C4-2B (cell line): Measurements from ENCODE around the gene FYB2.
"Not testable (repeated sequence)": the region's sequence is repeated elsewhere in the genome, so short reads cannot be mapped to it uniquely, and the experiment has no call there.

Experiments used
- ZFX ChIP-seq: fragments of 450-650 bp; IDR thresholded peaks from 2 replicates; pipeline ENCODE4 v1.6.1; 2017
- TF ChIP-seq, protein P1 (sequence below): fragments of 450-650 bp; conservative IDR thresholded peaks from 2 replicates; pipeline ENCODE4 v1.5.1; 2017; ENCODE audit warnings: mild to moderate bottlenecking

DNA sequence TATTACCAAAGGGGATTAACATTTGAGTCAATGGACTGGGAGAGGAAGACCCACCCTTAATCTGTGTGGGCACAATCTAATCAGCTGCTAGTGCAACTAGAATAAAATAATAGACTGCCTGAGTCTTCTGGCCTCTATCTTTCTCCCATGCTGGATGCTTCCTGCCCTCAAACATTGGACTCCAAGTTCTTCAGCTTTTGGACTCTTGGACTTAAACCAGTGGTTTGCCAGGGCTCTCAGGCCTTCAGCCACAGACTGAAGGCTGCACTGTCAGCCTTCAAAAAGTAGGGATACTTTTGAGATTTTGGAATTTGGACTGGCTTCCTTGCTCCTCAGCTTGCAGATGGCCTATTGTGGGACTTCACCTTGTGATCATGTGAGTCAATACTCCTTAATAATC, 44.5 kb downstream of the FYB2 start:
- TF ChIP-seq, protein P1, sequence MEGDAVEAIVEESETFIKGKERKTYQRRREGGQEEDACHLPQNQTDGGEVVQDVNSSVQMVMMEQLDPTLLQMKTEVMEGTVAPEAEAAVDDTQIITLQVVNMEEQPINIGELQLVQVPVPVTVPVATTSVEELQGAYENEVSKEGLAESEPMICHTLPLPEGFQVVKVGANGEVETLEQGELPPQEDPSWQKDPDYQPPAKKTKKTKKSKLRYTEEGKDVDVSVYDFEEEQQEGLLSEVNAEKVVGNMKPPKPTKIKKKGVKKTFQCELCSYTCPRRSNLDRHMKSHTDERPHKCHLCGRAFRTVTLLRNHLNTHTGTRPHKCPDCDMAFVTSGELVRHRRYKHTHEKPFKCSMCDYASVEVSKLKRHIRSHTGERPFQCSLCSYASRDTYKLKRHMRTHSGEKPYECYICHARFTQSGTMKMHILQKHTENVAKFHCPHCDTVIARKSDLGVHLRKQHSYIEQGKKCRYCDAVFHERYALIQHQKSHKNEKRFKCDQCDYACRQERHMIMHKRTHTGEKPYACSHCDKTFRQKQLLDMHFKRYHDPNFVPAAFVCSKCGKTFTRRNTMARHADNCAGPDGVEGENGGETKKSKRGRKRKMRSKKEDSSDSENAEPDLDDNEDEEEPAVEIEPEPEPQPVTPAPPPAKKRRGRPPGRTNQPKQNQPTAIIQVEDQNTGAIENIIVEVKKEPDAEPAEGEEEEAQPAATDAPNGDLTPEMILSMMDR, result not testable (repeated sequence)
- not testable (repeated sequence) for TF ChIP-seq ZFX
